Stimulated activated CD8-positive, alpha-beta memory T cell treated with anti-CD3 and anti-CD28 coated beads, Interleukin-12 subunit alpha, Interleukin-12 subunit beta, amount 100 ng/mL, for 1 hour (primary cell): ENCODE data around the gene FBLN5.
"Not testable (repeated sequence)": the region's sequence is repeated elsewhere in the genome, so short reads cannot be mapped to it uniquely, and the experiment has no call there.

Source experiments
- DNase-seq: peaks from one replicate; pipeline ENCODE4 v3.0.0-alpha.2; 2020; ENCODE audit warnings: low read depth

The FBLN5 gene

GRCh38 chr14:91906374-91906773, 41.1 kb downstream of the FBLN5 start:
- no peak for DNase-seq

- DNase-seq, result no peak
Observed at GRCh38 chr14:91904956-91905645, 42.4 kb downstream of the FBLN5 start.

GRCh38 chr14:91904483-91904882, 43.0 kb downstream of the FBLN5 start:
- no peak for DNase-seq

GRCh38 chr14:91903070-91903469, 44.4 kb downstream of the FBLN5 start:
- no peak for DNase-seq

GRCh38 chr14:91902336-91902735, 45.2 kb downstream of the FBLN5 start:
- no peak for DNase-seq

GRCh38 chr14:91901449-91902226, 45.9 kb downstream of the FBLN5 start:
- DNase-seq, result no peak

- no peak for DNase-seq
Observed at GRCh38 chr14:91899806-91900205, 47.7 kb downstream of the FBLN5 start.

- DNase-seq, result no peak
Observed at GRCh38 chr14:91899213-91899612, 48.3 kb downstream of the FBLN5 start.

GRCh38 chr14:91898372-91898771, 49.1 kb downstream of the FBLN5 start:
- no peak for DNase-seq

GRCh38 chr14:91897716-91898115, 49.8 kb downstream of the FBLN5 start:
- DNase-seq, result not testable (repeated sequence)

GRCh38 chr14:91897106-91897701, 50.3 kb downstream of the FBLN5 start:
- DNase-seq, result no peak

- no peak for DNase-seq
Observed at GRCh38 chr14:91896419-91896818, 51.1 kb downstream of the FBLN5 start.

GRCh38 chr14:91893669-91894068, 53.8 kb downstream of the FBLN5 start:
- DNase-seq, result no peak

- no peak for DNase-seq
Observed at GRCh38 chr14:91893007-91893406, 54.5 kb downstream of the FBLN5 start.

- DNase-seq, result no peak
Observed at GRCh38 chr14:91891721-91892220, 55.7 kb downstream of the FBLN5 start.

- no peak for DNase-seq
Observed at GRCh38 chr14:91891101-91891500, 56.4 kb downstream of the FBLN5 start.

- DNase-seq, result no peak
Observed at GRCh38 chr14:91890291-91890749, 57.2 kb downstream of the FBLN5 start.

GRCh38 chr14:91889477-91890211, 57.9 kb downstream of the FBLN5 start:
- DNase-seq, result no peak

GRCh38 chr14:91888641-91889476, 58.6 kb downstream of the FBLN5 start:
- no peak for DNase-seq

- DNase-seq, result no peak
Observed at GRCh38 chr14:91886961-91887360, 60.5 kb downstream of the FBLN5 start.

GRCh38 chr14:91885839-91886238, 61.7 kb downstream of the FBLN5 start:
- no peak for DNase-seq
